Neural progenitor cell (in vitro differentiated cells): ENCODE data around the gene CCT3.

ENCODE experiments used
- CTCF ChIP-seq: fragments of 200-600 bp; sonication (generic); IDR thresholded peaks from 2 replicates; pipeline ENCODE4 v1.5.1; 2017; ENCODE audit warnings: antibody characterized with exemption, mild to moderate bottlenecking
- EZH2 ChIP-seq: fragments of 200-600 bp; sonication (generic); IDR thresholded peaks from 2 replicates; pipeline ENCODE4 v1.6.1; 2017; ENCODE audit warnings: antibody characterized with exemption, mild to moderate bottlenecking, moderate library complexity
- EZH2phosphoT487 ChIP-seq: fragments of 200-600 bp; sonication (generic); IDR thresholded peaks from 2 replicates; pipeline ENCODE4 v1.6.1; 2017; ENCODE audit warnings: antibody characterized with exemption

- no peak for TF ChIP-seq CTCF
- no peak for TF ChIP-seq EZH2phosphoT487
- no peak for TF ChIP-seq EZH2
Observed at GRCh38 chr1:156285437-156285836, 52.7 kb downstream of the CCT3 start.
